HepG2 (cell line): ENCODE data around the gene ST6GALNAC6. TPM values are rescaled to one million over a fixed set of nuclear protein-coding genes. Genes with fewer than 3 reads are reported as not detected.

Experiments
- ADNP ChIP-seq: sonication (generic); formaldehyde crosslinking; IDR thresholded peaks from 2 replicates; pipeline ENCODE4 v1.4.0; 2020; ENCODE audit warnings: missing genetic modification reagents
- ARNT2 ChIP-seq: sonication (generic); formaldehyde crosslinking; IDR thresholded peaks from 2 replicates; pipeline ENCODE4 v1.8.0; 2022; ENCODE audit warnings: mild to moderate bottlenecking, low read depth, missing genetic modification reagents, moderate library complexity
- FOXP1 ChIP-seq, 2 experiments: fragments of 450-650 bp in 1 of 2; IDR thresholded peaks; 2 replicates each; pipeline ENCODE4 v1.6.1; 2017 to 2018; ENCODE audit warnings: antibody characterized with exemption in 1 of 2
- GTF2F1 ChIP-seq: fragments of 150-350 bp; IDR thresholded peaks from 2 replicates; pipeline ENCODE4 v1.6.1; 2014; ENCODE audit warnings: low read length
- KDM2A ChIP-seq: sonication (generic); formaldehyde crosslinking; IDR thresholded peaks from 2 replicates; pipeline ENCODE4 v1.4.0; 2020; ENCODE audit warnings: low read depth, missing genetic modification reagents, borderline replicate concordance
- MBNL3 ChIP-seq: fragments of 250-450 bp; sonication (Bioruptor Pico); conservative IDR thresholded peaks from 2 replicates; pipeline ENCODE4 v1.8.0; 2022; ENCODE audit warnings: mild to moderate bottlenecking, inconsistent platforms
- NCOA2 ChIP-seq: sonication (generic); formaldehyde crosslinking; IDR thresholded peaks from 2 replicates; pipeline ENCODE4 v1.8.0; 2022; ENCODE audit warnings: inconsistent platforms
- NR2F6 ChIP-seq, 2 experiments: IDR thresholded peaks; 2 replicates each; pipeline ENCODE4 v1.6.1; 2016; ENCODE audit warnings: antibody characterized with exemption in 1 of 2, mild to moderate bottlenecking in 1 of 2
- SMYD3 ChIP-seq: sonication (generic); formaldehyde crosslinking; IDR thresholded peaks from 2 replicates; pipeline ENCODE4 v1.8.1; 2023; ENCODE audit warnings: mild to moderate bottlenecking, missing genetic modification reagents
- ZNF720 ChIP-seq: sonication (generic); formaldehyde crosslinking; IDR thresholded peaks from 2 replicates; pipeline ENCODE4 v1.4.0; 2020; ENCODE audit warnings: missing genetic modification reagents
- ZNF768 ChIP-seq: sonication (generic); formaldehyde crosslinking; IDR thresholded peaks from 2 replicates; pipeline ENCODE4 v1.4.0; 2020; ENCODE audit warnings: missing genetic modification reagents
- polyA plus RNA-seq, 8 experiments: library from polyadenylated mRNA; depleted of rRNA in 3 of 8; stranded (reverse) in 7 of 8; unstranded in 1 of 8; fragments of >200 nt; fragmentation: Illumina TruSeq in 4 of 8; extraction: Trizol in 4 of 8; gene quantifications; 2 replicates each; pipeline versions ENCODE4 v1.2.1 to v1.2.3, GENCODE V29; 2011 to 2016; ENCODE audit warnings: low read depth in 4 of 8, missing spikeins in 1 of 8, mixed read lengths in 1 of 8; ENCODE audit not compliant: insufficient read depth in 1 of 8
- total RNA-seq, 5 experiments: library from RNA; depleted of rRNA; stranded (reverse); fragments of >200 nt; fragmentation: Illumina TruSeq; extraction: Trizol; gene quantifications; 2 replicates each; pipeline ENCODE4 v1.2.3, GENCODE V29; 2016; ENCODE audit warnings: low read depth in 1 of 5
- TF ChIP-seq, protein P1 (sequence below): IDR thresholded peaks from 2 replicates; pipeline ENCODE4 v1.6.1; 2012; ENCODE audit warnings: inconsistent platforms
- TF ChIP-seq, protein P2 (sequence below): sonication (generic); formaldehyde crosslinking; IDR thresholded peaks from 2 replicates; pipeline ENCODE4 v1.5.0; 2020; ENCODE audit warnings: missing genetic modification reagents, mild to moderate bottlenecking, borderline replicate concordance
- TF ChIP-seq, protein P3 (sequence below): sonication (generic); formaldehyde crosslinking; IDR thresholded peaks from 2 replicates; pipeline ENCODE4 v1.9.0; 2021; ENCODE audit warnings: mild to moderate bottlenecking, missing genetic modification reagents
- TF ChIP-seq, protein P4 (sequence below): IDR thresholded peaks from 2 replicates; pipeline ENCODE4 v1.6.1; 2016; ENCODE audit warnings: missing genetic modification reagents, missing compliant biosample characterization
- TF ChIP-seq, protein P5 (sequence below): sonication (generic); formaldehyde crosslinking; IDR thresholded peaks from 2 replicates; pipeline ENCODE4 v1.5.1; 2020; ENCODE audit warnings: mild to moderate bottlenecking, missing genetic modification reagents, borderline replicate concordance

Gene ST6GALNAC6
- total and polyA plus RNA-seq, 2 of the 13 experiments (the other 11 are each of a cell fraction or from before 2014, with no cell fraction given): 18.5 to 65.4 TPM

DNA sequence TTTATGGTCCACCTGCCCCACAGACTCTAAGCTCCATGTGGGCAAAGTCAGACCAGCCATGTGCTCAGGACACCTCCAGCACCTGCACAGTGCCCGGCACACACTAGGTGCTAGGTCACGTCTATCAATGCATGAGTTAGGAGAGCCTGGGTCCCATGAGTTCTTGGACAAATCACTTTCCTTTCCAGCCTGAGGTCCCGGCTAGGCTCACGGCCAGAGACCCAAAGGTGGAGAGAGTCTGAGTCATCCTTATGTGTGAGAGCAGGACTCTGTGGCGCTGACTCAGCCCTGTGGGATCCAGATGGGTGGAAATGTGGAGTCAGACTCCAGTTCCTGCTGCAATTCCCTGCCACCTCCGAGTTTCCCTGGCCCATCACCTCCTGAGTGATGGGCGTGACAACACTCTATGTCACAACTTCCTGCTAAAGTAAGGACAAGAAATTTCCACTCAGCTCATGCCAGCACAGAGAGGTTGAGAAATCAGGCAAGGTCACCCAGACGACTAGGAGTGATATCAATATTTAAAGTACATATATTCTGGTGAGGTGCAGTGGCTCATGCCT is 19.9 kb upstream of the ST6GALNAC6 start (continued):
- TF ChIP-seq ZNF768 (CRISPR knock-in tag) (peak; percentile 93), KDM2A (CRISPR knock-in tag) (peak; percentile 64; the same call in 1 of the 2 replicates), NR2F6 (IDR thresholded peaks at IDR 0.05) (no peak), NR2F6 (CRISPR knock-in tag; IDR thresholded peaks at IDR 0.05) (peak; percentile 48; the same call in 1 of the 2 replicates), NCOA2 (CRISPR knock-in tag) (0 out of 2 replicates have a peak, but pooled peaks have one; percentile 14), GTF2F1 (no peak), FOXP1 (IDR thresholded peaks at IDR 0.05) (no peak), FOXP1 (CRISPR knock-in tag; IDR thresholded peaks at IDR 0.05) (0 out of 2 replicates have a peak, but pooled peaks have one; percentile 9), ZNF720 (CRISPR knock-in tag) (no peak), ARNT2 (CRISPR knock-in tag) (no peak), SMYD3 (CRISPR knock-in tag) (no peak), ADNP (CRISPR knock-in tag) (no peak), MBNL3 (CRISPR knock-in tag) (no peak)
- TF ChIP-seq, protein P1, sequence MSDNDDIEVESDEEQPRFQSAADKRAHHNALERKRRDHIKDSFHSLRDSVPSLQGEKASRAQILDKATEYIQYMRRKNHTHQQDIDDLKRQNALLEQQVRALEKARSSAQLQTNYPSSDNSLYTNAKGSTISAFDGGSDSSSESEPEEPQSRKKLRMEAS: peak; percentile 44; the same call in 1 of the 2 replicates
- TF ChIP-seq, protein P2, sequence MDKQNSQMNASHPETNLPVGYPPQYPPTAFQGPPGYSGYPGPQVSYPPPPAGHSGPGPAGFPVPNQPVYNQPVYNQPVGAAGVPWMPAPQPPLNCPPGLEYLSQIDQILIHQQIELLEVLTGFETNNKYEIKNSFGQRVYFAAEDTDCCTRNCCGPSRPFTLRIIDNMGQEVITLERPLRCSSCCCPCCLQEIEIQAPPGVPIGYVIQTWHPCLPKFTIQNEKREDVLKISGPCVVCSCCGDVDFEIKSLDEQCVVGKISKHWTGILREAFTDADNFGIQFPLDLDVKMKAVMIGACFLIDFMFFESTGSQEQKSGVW (CRISPR knock-in tag): no peak
- TF ChIP-seq, protein P3, sequence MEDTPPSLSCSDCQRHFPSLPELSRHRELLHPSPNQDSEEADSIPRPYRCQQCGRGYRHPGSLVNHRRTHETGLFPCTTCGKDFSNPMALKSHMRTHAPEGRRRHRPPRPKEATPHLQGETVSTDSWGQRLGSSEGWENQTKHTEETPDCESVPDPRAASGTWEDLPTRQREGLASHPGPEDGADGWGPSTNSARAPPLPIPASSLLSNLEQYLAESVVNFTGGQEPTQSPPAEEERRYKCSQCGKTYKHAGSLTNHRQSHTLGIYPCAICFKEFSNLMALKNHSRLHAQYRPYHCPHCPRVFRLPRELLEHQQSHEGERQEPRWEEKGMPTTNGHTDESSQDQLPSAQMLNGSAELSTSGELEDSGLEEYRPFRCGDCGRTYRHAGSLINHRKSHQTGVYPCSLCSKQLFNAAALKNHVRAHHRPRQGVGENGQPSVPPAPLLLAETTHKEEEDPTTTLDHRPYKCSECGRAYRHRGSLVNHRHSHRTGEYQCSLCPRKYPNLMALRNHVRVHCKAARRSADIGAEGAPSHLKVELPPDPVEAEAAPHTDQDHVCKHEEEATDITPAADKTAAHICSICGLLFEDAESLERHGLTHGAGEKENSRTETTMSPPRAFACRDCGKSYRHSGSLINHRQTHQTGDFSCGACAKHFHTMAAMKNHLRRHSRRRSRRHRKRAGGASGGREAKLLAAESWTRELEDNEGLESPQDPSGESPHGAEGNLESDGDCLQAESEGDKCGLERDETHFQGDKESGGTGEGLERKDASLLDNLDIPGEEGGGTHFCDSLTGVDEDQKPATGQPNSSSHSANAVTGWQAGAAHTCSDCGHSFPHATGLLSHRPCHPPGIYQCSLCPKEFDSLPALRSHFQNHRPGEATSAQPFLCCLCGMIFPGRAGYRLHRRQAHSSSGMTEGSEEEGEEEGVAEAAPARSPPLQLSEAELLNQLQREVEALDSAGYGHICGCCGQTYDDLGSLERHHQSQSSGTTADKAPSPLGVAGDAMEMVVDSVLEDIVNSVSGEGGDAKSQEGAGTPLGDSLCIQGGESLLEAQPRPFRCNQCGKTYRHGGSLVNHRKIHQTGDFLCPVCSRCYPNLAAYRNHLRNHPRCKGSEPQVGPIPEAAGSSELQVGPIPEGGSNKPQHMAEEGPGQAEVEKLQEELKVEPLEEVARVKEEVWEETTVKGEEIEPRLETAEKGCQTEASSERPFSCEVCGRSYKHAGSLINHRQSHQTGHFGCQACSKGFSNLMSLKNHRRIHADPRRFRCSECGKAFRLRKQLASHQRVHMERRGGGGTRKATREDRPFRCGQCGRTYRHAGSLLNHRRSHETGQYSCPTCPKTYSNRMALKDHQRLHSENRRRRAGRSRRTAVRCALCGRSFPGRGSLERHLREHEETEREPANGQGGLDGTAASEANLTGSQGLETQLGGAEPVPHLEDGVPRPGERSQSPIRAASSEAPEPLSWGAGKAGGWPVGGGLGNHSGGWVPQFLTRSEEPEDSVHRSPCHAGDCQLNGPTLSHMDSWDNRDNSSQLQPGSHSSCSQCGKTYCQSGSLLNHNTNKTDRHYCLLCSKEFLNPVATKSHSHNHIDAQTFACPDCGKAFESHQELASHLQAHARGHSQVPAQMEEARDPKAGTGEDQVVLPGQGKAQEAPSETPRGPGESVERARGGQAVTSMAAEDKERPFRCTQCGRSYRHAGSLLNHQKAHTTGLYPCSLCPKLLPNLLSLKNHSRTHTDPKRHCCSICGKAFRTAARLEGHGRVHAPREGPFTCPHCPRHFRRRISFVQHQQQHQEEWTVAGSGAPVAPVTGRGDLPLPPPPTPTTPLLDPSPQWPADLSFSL (CRISPR knock-in tag): no peak
- TF ChIP-seq, protein P4, sequence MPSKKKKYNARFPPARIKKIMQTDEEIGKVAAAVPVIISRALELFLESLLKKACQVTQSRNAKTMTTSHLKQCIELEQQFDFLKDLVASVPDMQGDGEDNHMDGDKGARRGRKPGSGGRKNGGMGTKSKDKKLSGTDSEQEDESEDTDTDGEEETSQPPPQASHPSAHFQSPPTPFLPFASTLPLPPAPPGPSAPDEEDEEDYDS (CRISPR knock-in tag): peak; percentile 31; the same call in 1 of the 2 replicates
- TF ChIP-seq, protein P5, sequence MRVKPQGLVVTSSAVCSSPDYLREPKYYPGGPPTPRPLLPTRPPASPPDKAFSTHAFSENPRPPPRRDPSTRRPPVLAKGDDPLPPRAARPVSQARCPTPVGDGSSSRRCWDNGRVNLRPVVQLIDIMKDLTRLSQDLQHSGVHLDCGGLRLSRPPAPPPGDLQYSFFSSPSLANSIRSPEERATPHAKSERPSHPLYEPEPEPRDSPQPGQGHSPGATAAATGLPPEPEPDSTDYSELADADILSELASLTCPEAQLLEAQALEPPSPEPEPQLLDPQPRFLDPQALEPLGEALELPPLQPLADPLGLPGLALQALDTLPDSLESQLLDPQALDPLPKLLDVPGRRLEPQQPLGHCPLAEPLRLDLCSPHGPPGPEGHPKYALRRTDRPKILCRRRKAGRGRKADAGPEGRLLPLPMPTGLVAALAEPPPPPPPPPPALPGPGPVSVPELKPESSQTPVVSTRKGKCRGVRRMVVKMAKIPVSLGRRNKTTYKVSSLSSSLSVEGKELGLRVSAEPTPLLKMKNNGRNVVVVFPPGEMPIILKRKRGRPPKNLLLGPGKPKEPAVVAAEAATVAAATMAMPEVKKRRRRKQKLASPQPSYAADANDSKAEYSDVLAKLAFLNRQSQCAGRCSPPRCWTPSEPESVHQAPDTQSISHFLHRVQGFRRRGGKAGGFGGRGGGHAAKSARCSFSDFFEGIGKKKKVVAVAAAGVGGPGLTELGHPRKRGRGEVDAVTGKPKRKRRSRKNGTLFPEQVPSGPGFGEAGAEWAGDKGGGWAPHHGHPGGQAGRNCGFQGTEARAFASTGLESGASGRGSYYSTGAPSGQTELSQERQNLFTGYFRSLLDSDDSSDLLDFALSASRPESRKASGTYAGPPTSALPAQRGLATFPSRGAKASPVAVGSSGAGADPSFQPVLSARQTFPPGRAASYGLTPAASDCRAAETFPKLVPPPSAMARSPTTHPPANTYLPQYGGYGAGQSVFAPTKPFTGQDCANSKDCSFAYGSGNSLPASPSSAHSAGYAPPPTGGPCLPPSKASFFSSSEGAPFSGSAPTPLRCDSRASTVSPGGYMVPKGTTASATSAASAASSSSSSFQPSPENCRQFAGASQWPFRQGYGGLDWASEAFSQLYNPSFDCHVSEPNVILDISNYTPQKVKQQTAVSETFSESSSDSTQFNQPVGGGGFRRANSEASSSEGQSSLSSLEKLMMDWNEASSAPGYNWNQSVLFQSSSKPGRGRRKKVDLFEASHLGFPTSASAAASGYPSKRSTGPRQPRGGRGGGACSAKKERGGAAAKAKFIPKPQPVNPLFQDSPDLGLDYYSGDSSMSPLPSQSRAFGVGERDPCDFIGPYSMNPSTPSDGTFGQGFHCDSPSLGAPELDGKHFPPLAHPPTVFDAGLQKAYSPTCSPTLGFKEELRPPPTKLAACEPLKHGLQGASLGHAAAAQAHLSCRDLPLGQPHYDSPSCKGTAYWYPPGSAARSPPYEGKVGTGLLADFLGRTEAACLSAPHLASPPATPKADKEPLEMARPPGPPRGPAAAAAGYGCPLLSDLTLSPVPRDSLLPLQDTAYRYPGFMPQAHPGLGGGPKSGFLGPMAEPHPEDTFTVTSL: no peak
